Measurements from ENCODE around the gene KYNU. TPM values are rescaled to one million over a fixed set of nuclear protein-coding genes. Genes with fewer than 3 reads are reported as not detected.

KYNU gene
- total and polyA plus RNA-seq, 4 experiments from 2014 or later = 0.73 to 1.3 (median 0.85) TPM; not detected in 1

GRCh38 chr2:142935563-142936089 lies 58.2 kb downstream of the KYNU start:
- Histone ChIP-seq H3K4me3 (ENCODE audit: low read length in 2 of 2) (no peak overlapping the region), H3K4me1 (ENCODE audit: insufficient read depth, low read length) (no peaks in the 10 kb centered on the region), H3K27me3 (ENCODE audit: insufficient read depth, low read length) (no peaks in the 10 kb centered on the region), H3K27ac (ENCODE audit: low read depth, low read length) (no peak overlapping the region), H3K36me3 (ENCODE audit: insufficient read depth, low read length) (no peaks in the 10 kb centered on the region), H3K9me3 (ENCODE audit: control insufficient read depth in 1 of 2, low read length in 2 of 2) (no peaks in the 10 kb centered on the region)
- ChIA-PET POLR2A (ENCODE audit: partially characterized antibody) (no interaction called here), CTCF (ENCODE audit: partially characterized antibody) (no interaction called here)
- Mint-ChIP-seq H3K27ac (no peak overlapping the region), H3K27me3 (peaks cover 0 to 2% of the 10 kb centered on the region in 2 donors), H3K36me3 (no peaks in the 10 kb centered on the region), H3K9me3 (no peaks in the 10 kb centered on the region), H3K4me1 (peaks cover 0 to under 1% (median under 1%) of the 10 kb centered on the region in 4 donors), H3K4me3 (no peak overlapping the region)
- intact Hi-C loops (cut with micrococcal nuclease) = no loop called here
- no peak for DNase-seq

GRCh38 chr2:142936629-142937028 lies 59.2 kb downstream of the KYNU start:
- Histone ChIP-seq H3K9me3 (ENCODE audit: control insufficient read depth in 1 of 2, low read length in 2 of 2) (no peaks in the 10 kb centered on the region), H3K4me3 (ENCODE audit: low read length in 2 of 2) (no peak overlapping the region), H3K27me3 (ENCODE audit: insufficient read depth, low read length) (no peaks in the 10 kb centered on the region), H3K27ac (ENCODE audit: low read depth, low read length) (no peak overlapping the region), H3K4me1 (ENCODE audit: insufficient read depth, low read length) (no peaks in the 10 kb centered on the region), H3K36me3 (ENCODE audit: insufficient read depth, low read length) (no peaks in the 10 kb centered on the region)
- Mint-ChIP-seq H3K27ac (no peak overlapping the region), H3K36me3 (no peaks in the 10 kb centered on the region), H3K4me3 (no peak overlapping the region), H3K4me1 (peaks cover 0 to 3% (median 1%) of the 10 kb centered on the region in 4 donors), H3K9me3 (no peaks in the 10 kb centered on the region), H3K27me3 (peaks cover 0 to 2% of the 10 kb centered on the region in 2 donors)
- DNase-seq = no peak
- ChIA-PET CTCF (ENCODE audit: partially characterized antibody) (no interaction called here), POLR2A (ENCODE audit: partially characterized antibody) (no interaction called here)
- intact Hi-C loops (cut with micrococcal nuclease) = no loop called here

GRCh38 chr2:142937347-142937746 lies 59.9 kb downstream of the KYNU start:
- Mint-ChIP-seq H3K36me3 (no peaks in the 10 kb centered on the region), H3K9me3 (no peaks in the 10 kb centered on the region), H3K4me3 (no peak overlapping the region), H3K4me1 (peaks cover 0 to 3% (median 1%) of the 10 kb centered on the region in 4 donors), H3K27ac (no peak overlapping the region), H3K27me3 (peaks cover under 1 to 2% of the 10 kb centered on the region in 2 donors)
- no peak for DNase-seq
- CTCF ChIA-PET (ENCODE audit: partially characterized antibody) = no interaction called here
- H3K36me3 ChIP-seq (ENCODE audit: insufficient read depth, low read length) = no peaks in the 10 kb centered on the region
- POLR2A ChIA-PET (ENCODE audit: partially characterized antibody) = no interaction called here
- H3K4me1 ChIP-seq (ENCODE audit: insufficient read depth, low read length) = no peaks in the 10 kb centered on the region
- intact Hi-C loops (cut with micrococcal nuclease) = no loop called here
- no peak overlapping the region for H3K4me3 ChIP-seq (ENCODE audit: low read length in 2 of 2)
- no peaks in the 10 kb centered on the region for H3K27me3 ChIP-seq (ENCODE audit: insufficient read depth, low read length)
- no peaks in the 10 kb centered on the region for H3K9me3 ChIP-seq (ENCODE audit: control insufficient read depth in 1 of 2, low read length in 2 of 2)
- no peak overlapping the region for H3K27ac ChIP-seq (ENCODE audit: low read depth, low read length)

GRCh38 chr2:142938240-142938639 lies 60.8 kb downstream of the KYNU start:
- intact Hi-C loops (cut with micrococcal nuclease) = no loop called here
- POLR2A ChIA-PET (ENCODE audit: partially characterized antibody) = no interaction called here
- no peak overlapping the region for H3K4me3 Mint-ChIP-seq
- Histone ChIP-seq H3K4me1 (ENCODE audit: insufficient read depth, low read length) (no peaks in the 10 kb centered on the region), H3K9me3 (ENCODE audit: control insufficient read depth in 1 of 2, low read length in 2 of 2) (no peaks in the 10 kb centered on the region), H3K27me3 (ENCODE audit: insufficient read depth, low read length) (no peaks in the 10 kb centered on the region), H3K4me3 (ENCODE audit: low read length in 2 of 2) (no peak overlapping the region), H3K36me3 (ENCODE audit: insufficient read depth, low read length) (no peaks in the 10 kb centered on the region), H3K27ac (ENCODE audit: low read depth, low read length) (no peak overlapping the region)
- H3K27ac Mint-ChIP-seq = no peak overlapping the region
- peaks cover 0 to 3% (median 1%) of the 10 kb centered on the region in 4 donors for H3K4me1 Mint-ChIP-seq
- H3K36me3 Mint-ChIP-seq = no peaks in the 10 kb centered on the region
- no peak for DNase-seq
- CTCF ChIA-PET (ENCODE audit: partially characterized antibody) = no interaction called here
- peaks cover 2 to 4% of the 10 kb centered on the region in 2 donors for H3K27me3 Mint-ChIP-seq
- no peaks in the 10 kb centered on the region for H3K9me3 Mint-ChIP-seq

GRCh38 chr2:142940606-142941223 lies 63.3 kb downstream of the KYNU start:
- Mint-ChIP-seq H3K4me3 (no peak overlapping the region), H3K9me3 (no peaks in the 10 kb centered on the region), H3K27ac (no peak overlapping the region), H3K4me1 (peaks cover 0 to 3% (median 1%) of the 10 kb centered on the region in 4 donors), H3K36me3 (no peaks in the 10 kb centered on the region), H3K27me3 (peaks cover 4 to 5% of the 10 kb centered on the region in 2 donors)
- intact Hi-C loops (cut with micrococcal nuclease) = no loop called here
- no peaks in the 10 kb centered on the region for H3K4me1 ChIP-seq (ENCODE audit: insufficient read depth, low read length)
- ChIA-PET CTCF (ENCODE audit: partially characterized antibody) (no interaction called here), POLR2A (ENCODE audit: partially characterized antibody) (no interaction called here)
- H3K27me3 ChIP-seq (ENCODE audit: insufficient read depth, low read length) = no peaks in the 10 kb centered on the region
- DNase-seq = no peak
- no peak overlapping the region for H3K27ac ChIP-seq (ENCODE audit: low read depth, low read length)
- no peaks in the 10 kb centered on the region for H3K9me3 ChIP-seq (ENCODE audit: control insufficient read depth in 1 of 2, low read length in 2 of 2)
- H3K36me3 ChIP-seq (ENCODE audit: insufficient read depth, low read length) = no peaks in the 10 kb centered on the region
- H3K4me3 ChIP-seq (ENCODE audit: low read length in 2 of 2) = no peak overlapping the region

GRCh38 chr2:142942690-142943089 lies 65.2 kb downstream of the KYNU start:
- no peak for DNase-seq
- no peaks in the 10 kb centered on the region for H3K27me3 ChIP-seq (ENCODE audit: insufficient read depth, low read length)
- Mint-ChIP-seq H3K9me3 (no peaks in the 10 kb centered on the region), H3K4me3 (no peak overlapping the region), H3K27me3 (peaks cover 6 to 7% of the 10 kb centered on the region in 2 donors), H3K4me1 (peaks cover 0 to 3% (median 1%) of the 10 kb centered on the region in 4 donors), H3K36me3 (no peaks in the 10 kb centered on the region), H3K27ac (no peak overlapping the region)
- no peaks in the 10 kb centered on the region for H3K4me1 ChIP-seq (ENCODE audit: insufficient read depth, low read length)
- ChIA-PET CTCF (ENCODE audit: partially characterized antibody) (no interaction called here), POLR2A (ENCODE audit: partially characterized antibody) (no interaction called here)
- no peaks in the 10 kb centered on the region for H3K36me3 ChIP-seq (ENCODE audit: insufficient read depth, low read length)
- no peak overlapping the region for H3K27ac ChIP-seq (ENCODE audit: low read depth, low read length)
- no peak overlapping the region for H3K4me3 ChIP-seq (ENCODE audit: low read length in 2 of 2)
- intact Hi-C loops (cut with micrococcal nuclease) = no loop called here
- no peaks in the 10 kb centered on the region for H3K9me3 ChIP-seq (ENCODE audit: control insufficient read depth in 1 of 2, low read length in 2 of 2)

- Histone ChIP-seq H3K4me1 (ENCODE audit: insufficient read depth, low read length) (no peaks in the 10 kb centered on the region), H3K4me3 (ENCODE audit: low read length in 2 of 2) (no peak overlapping the region), H3K36me3 (ENCODE audit: insufficient read depth, low read length) (no peaks in the 10 kb centered on the region), H3K27ac (ENCODE audit: low read depth, low read length) (no peak overlapping the region), H3K27me3 (ENCODE audit: insufficient read depth, low read length) (no peaks in the 10 kb centered on the region), H3K9me3 (ENCODE audit: control insufficient read depth in 1 of 2, low read length in 2 of 2) (no peaks in the 10 kb centered on the region)
- H3K4me3 Mint-ChIP-seq = no peak overlapping the region
- no peaks in the 10 kb centered on the region for H3K36me3 Mint-ChIP-seq
- ChIA-PET POLR2A (ENCODE audit: partially characterized antibody) (no interaction called here), CTCF (ENCODE audit: partially characterized antibody) (no interaction called here)
- intact Hi-C loops (cut with micrococcal nuclease) = no loop called here
- H3K27me3 Mint-ChIP-seq = peaks cover 6 to 7% of the 10 kb centered on the region in 2 donors
- peaks cover 0 to 5% (median 0%) of the 10 kb centered on the region in 8 donors for H3K9me3 Mint-ChIP-seq
- H3K27ac Mint-ChIP-seq = no peak overlapping the region
- H3K4me1 Mint-ChIP-seq = peaks cover 0 to 3% (median 1%) of the 10 kb centered on the region in 4 donors
- no peak for DNase-seq
Observed at GRCh38 chr2:142944264-142944663, 66.8 kb downstream of the KYNU start.
